ENCODE data around the gene SCARB1.

Gene SCARB1

GRCh38 chr12:124822218-124822617 lies 41.4 kb downstream of the SCARB1 start:
- peaks cover 3% of the 10 kb centered on the region for H3K4me1 ChIP-seq (ENCODE audit: control insufficient read depth, low read depth, low read length)
- no peak overlapping the region for H3K4me2 ChIP-seq (ENCODE audit: low read length)
- no peak overlapping the region for H2AK5ac ChIP-seq (ENCODE audit: low read length)
- H3K79me1 ChIP-seq (ENCODE audit: low read length) = peaks cover 28% of the 10 kb centered on the region
- H4K5ac ChIP-seq (ENCODE audit: low read length) = no peak overlapping the region
- no peak for DNase-seq
- WGBS (ENCODE audit: extremely low coverage, insufficient coverage, low lambda C conversion rate) = no CpG with 5 or more reads among the region's 6 CpGs
- H3K36me3 ChIP-seq (ENCODE audit: control insufficient read depth, insufficient read depth, low read length) = no peaks in the 10 kb centered on the region
- no peak overlapping the region for H3K9ac ChIP-seq (ENCODE audit: low read length)
- no peak overlapping the region for H2BK120ac ChIP-seq (ENCODE audit: low read depth, low read length)
- no peak overlapping the region for H3K27ac ChIP-seq (ENCODE audit: low read depth, low read length)
- no peak overlapping the region for H3K23ac ChIP-seq (ENCODE audit: low read length)
- no peaks in the 10 kb centered on the region for H3K27me3 ChIP-seq (ENCODE audit: insufficient read depth, low read length, poor library complexity)
- peaks cover 7% of the 10 kb centered on the region for H3K79me2 ChIP-seq (ENCODE audit: control insufficient read depth, insufficient read depth, low read length)
- no peak overlapping the region for H2BK15ac ChIP-seq (replicated peaks; ENCODE audit: low read depth)
- H3K56ac ChIP-seq (ENCODE audit: low read length) = no peak overlapping the region
- no peak overlapping the region for H2BK5ac ChIP-seq (ENCODE audit: low read length)
- H3K4me3 ChIP-seq (ENCODE audit: low read length) = no peak overlapping the region
- no peak overlapping the region for H3K4ac ChIP-seq (ENCODE audit: low read depth, low read length)
- H4K8ac ChIP-seq (ENCODE audit: low read depth, low read length) = no peak overlapping the region
- H3K18ac ChIP-seq (ENCODE audit: low read length) = no peak overlapping the region

DNA sequence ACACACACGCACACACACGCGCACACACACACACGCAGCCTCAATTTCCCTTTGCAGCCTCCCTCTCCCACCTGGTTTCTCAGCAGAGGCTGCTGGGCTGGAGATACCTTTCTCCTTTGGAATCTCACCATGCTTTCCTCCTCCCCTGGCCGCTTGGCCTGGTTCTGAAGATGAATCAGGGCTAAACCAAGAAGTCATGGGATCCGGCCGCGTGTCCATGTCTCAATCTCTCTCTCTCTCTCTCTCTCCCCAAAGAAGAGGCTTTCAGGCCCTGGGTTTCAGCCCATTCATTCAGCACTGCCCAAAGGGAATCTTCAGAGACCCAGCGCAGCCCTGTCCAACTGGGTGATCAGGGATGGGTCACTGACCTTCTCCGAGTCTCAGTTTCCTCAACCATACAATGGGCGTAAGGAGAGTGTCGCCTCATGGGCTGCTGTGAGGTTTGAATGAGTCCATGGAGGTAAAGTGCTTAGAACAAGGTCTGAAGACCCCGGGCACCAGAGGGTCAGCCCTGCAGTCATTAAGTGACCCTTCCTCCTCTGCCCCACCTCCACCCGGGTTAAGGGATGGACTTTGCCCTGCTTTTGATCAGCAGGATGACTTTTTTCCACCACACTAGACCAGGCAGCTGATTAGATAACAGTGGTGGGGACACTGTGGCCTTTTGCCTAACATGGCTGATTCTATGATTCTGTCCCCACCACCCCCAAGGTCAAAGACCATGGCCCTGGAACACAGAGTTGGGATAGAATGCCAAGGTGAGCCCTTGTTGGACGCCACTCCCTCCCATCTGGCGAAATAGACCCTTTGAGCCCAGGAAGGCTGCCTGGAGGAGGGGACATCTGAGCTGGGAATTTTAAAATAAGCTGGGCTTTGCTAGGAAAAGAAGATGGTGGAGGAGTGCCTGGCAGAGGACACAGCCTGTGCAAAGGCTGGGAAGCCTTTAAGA lies 42.1 kb downstream of the SCARB1 start:
- Histone ChIP-seq H3K4me3 (ENCODE audit: low read length) (no peak overlapping the region), H3K4me2 (ENCODE audit: low read length) (no peak overlapping the region), H3K27ac (ENCODE audit: low read depth, low read length) (no peak overlapping the region), H3K79me2 (ENCODE audit: control insufficient read depth, insufficient read depth, low read length) (peaks cover 7% of the 10 kb centered on the region), H2BK120ac (ENCODE audit: low read depth, low read length) (no peak overlapping the region), H2BK5ac (ENCODE audit: low read length) (no peak overlapping the region), H3K36me3 (ENCODE audit: control insufficient read depth, insufficient read depth, low read length) (no peaks in the 10 kb centered on the region), H3K9ac (ENCODE audit: low read length) (no peak overlapping the region), H3K18ac (ENCODE audit: low read length) (no peak overlapping the region), H4K5ac (ENCODE audit: low read length) (no peak overlapping the region), H4K8ac (ENCODE audit: low read depth, low read length) (no peak overlapping the region), H3K56ac (ENCODE audit: low read length) (no peak overlapping the region), H3K4ac (ENCODE audit: low read depth, low read length) (no peak overlapping the region), H3K23ac (ENCODE audit: low read length) (no peak overlapping the region), H2BK15ac (replicated peaks; ENCODE audit: low read depth) (no peak overlapping the region), H3K27me3 (ENCODE audit: insufficient read depth, low read length, poor library complexity) (no peaks in the 10 kb centered on the region), H3K4me1 (ENCODE audit: control insufficient read depth, low read depth, low read length) (peaks cover 3% of the 10 kb centered on the region), H2AK5ac (ENCODE audit: low read length) (no peak overlapping the region), H3K79me1 (ENCODE audit: low read length) (peaks cover 28% of the 10 kb centered on the region)
- no peak for DNase-seq
- WGBS (ENCODE audit: extremely low coverage, insufficient coverage, low lambda C conversion rate) = no CpG with 5 or more reads among the region's 16 CpGs

DNA sequence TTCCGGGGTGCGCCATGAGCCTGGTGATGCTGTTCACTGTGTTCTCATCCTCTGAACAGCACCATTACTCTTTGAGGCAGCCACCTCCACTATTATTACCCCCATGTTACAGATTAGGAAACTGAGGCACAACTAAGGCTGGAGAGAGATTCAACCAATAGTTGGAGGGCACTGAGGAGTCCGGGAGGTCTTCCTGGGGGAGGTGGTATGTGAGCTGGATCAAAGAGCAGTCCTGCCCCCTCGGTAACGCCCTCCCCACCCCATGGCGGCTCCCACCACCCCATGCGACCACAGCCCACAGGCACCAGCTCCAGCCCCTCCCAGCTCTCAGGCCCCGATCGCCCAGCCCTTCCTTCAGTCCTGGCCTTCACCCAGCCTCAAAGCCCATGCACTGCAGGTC lies 43.5 kb downstream of the SCARB1 start:
- Histone ChIP-seq H3K36me3 (ENCODE audit: control insufficient read depth, insufficient read depth, low read length) (no peaks in the 10 kb centered on the region), H3K79me2 (ENCODE audit: control insufficient read depth, insufficient read depth, low read length) (peaks cover 7% of the 10 kb centered on the region), H3K4me2 (ENCODE audit: low read length) (no peak overlapping the region), H4K5ac (ENCODE audit: low read length) (no peak overlapping the region), H4K8ac (ENCODE audit: low read depth, low read length) (no peak overlapping the region), H3K23ac (ENCODE audit: low read length) (no peak overlapping the region), H3K27me3 (ENCODE audit: insufficient read depth, low read length, poor library complexity) (no peaks in the 10 kb centered on the region), H3K9ac (ENCODE audit: low read length) (no peak overlapping the region), H3K4ac (ENCODE audit: low read depth, low read length) (no peak overlapping the region), H3K27ac (ENCODE audit: low read depth, low read length) (no peak overlapping the region), H2BK15ac (replicated peaks; ENCODE audit: low read depth) (no peak overlapping the region), H2BK120ac (ENCODE audit: low read depth, low read length) (no peak overlapping the region), H3K4me3 (ENCODE audit: low read length) (no peak overlapping the region), H2AK5ac (ENCODE audit: low read length) (no peak overlapping the region), H3K18ac (ENCODE audit: low read length) (no peak overlapping the region), H3K56ac (ENCODE audit: low read length) (no peak overlapping the region), H2BK5ac (ENCODE audit: low read length) (no peak overlapping the region), H3K4me1 (ENCODE audit: control insufficient read depth, low read depth, low read length) (peaks cover 3% of the 10 kb centered on the region), H3K79me1 (ENCODE audit: low read length) (peaks cover 28% of the 10 kb centered on the region)
- no peak for DNase-seq
- no CpG with 5 or more reads among the region's 9 CpGs for WGBS (ENCODE audit: extremely low coverage, insufficient coverage, low lambda C conversion rate)

DNA sequence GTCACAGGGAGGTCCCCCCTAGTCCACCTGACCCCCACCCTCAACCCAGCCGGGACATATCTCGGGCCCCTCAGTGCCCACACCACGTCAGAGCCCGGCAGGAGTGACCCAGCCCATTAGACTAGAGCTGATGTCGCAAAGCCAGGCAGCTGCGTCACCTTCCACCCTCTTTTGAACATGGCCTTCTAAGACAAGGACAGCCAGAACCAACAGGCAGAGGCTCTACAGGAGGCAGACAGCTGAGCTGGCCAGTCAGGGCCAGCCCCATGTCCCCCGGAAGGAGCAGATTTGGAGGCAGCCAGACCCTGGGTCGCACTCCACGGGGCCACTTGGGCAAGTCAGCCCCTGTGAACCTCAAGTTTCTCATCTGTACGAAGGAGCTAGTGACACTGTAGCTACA lies 44.1 kb downstream of the SCARB1 start:
- Histone ChIP-seq H2BK15ac (replicated peaks; ENCODE audit: low read depth) (no peak overlapping the region), H2BK120ac (ENCODE audit: low read depth, low read length) (no peak overlapping the region), H3K79me2 (ENCODE audit: control insufficient read depth, insufficient read depth, low read length) (peaks cover 7% of the 10 kb centered on the region), H3K56ac (ENCODE audit: low read length) (no peak overlapping the region), H3K27me3 (ENCODE audit: insufficient read depth, low read length, poor library complexity) (no peaks in the 10 kb centered on the region), H3K4me1 (ENCODE audit: control insufficient read depth, low read depth, low read length) (peaks cover 3% of the 10 kb centered on the region), H4K8ac (ENCODE audit: low read depth, low read length) (no peak overlapping the region), H3K9ac (ENCODE audit: low read length) (no peak overlapping the region), H3K27ac (ENCODE audit: low read depth, low read length) (no peak overlapping the region), H2BK5ac (ENCODE audit: low read length) (no peak overlapping the region), H3K4me3 (ENCODE audit: low read length) (no peak overlapping the region), H3K4me2 (ENCODE audit: low read length) (no peak overlapping the region), H4K5ac (ENCODE audit: low read length) (no peak overlapping the region), H3K79me1 (ENCODE audit: low read length) (peaks cover 27% of the 10 kb centered on the region), H3K36me3 (ENCODE audit: control insufficient read depth, insufficient read depth, low read length) (no peaks in the 10 kb centered on the region), H3K18ac (ENCODE audit: low read length) (no peak overlapping the region), H3K23ac (ENCODE audit: low read length) (no peak overlapping the region), H2AK5ac (ENCODE audit: low read length) (no peak overlapping the region), H3K4ac (ENCODE audit: low read depth, low read length) (no peak overlapping the region)
- no peak for DNase-seq
- no CpG with 5 or more reads among the region's 10 CpGs for whole genome bisulfite sequencing (ENCODE audit: extremely low coverage, insufficient coverage, low lambda C conversion rate)

- H3K56ac ChIP-seq (ENCODE audit: low read length) = no peak overlapping the region
- H3K79me1 ChIP-seq (ENCODE audit: low read length) = peaks cover 25% of the 10 kb centered on the region
- peaks cover 5% of the 10 kb centered on the region for H3K79me2 ChIP-seq (ENCODE audit: control insufficient read depth, insufficient read depth, low read length)
- H3K23ac ChIP-seq (ENCODE audit: low read length) = no peak overlapping the region
- H3K4me1 ChIP-seq (ENCODE audit: control insufficient read depth, low read depth, low read length) = peaks cover 3% of the 10 kb centered on the region
- no peaks in the 10 kb centered on the region for H3K36me3 ChIP-seq (ENCODE audit: control insufficient read depth, insufficient read depth, low read length)
- no peak overlapping the region for H2AK5ac ChIP-seq (ENCODE audit: low read length)
- no peak overlapping the region for H2BK120ac ChIP-seq (ENCODE audit: low read depth, low read length)
- no peak overlapping the region for H2BK5ac ChIP-seq (ENCODE audit: low read length)
- no peak overlapping the region for H2BK15ac ChIP-seq (replicated peaks; ENCODE audit: low read depth)
- H3K27me3 ChIP-seq (ENCODE audit: insufficient read depth, low read length, poor library complexity) = no peaks in the 10 kb centered on the region
- no peak for DNase-seq
- no peak overlapping the region for H4K8ac ChIP-seq (ENCODE audit: low read depth, low read length)
- H4K5ac ChIP-seq (ENCODE audit: low read length) = no peak overlapping the region
- H3K18ac ChIP-seq (ENCODE audit: low read length) = no peak overlapping the region
- WGBS (ENCODE audit: extremely low coverage, insufficient coverage, low lambda C conversion rate) = no CpG with 5 or more reads among the region's 5 CpGs
- H3K9ac ChIP-seq (ENCODE audit: low read length) = no peak overlapping the region
- no peak overlapping the region for H3K4me3 ChIP-seq (ENCODE audit: low read length)
- no peak overlapping the region for H3K4ac ChIP-seq (ENCODE audit: low read depth, low read length)
- H3K27ac ChIP-seq (ENCODE audit: low read depth, low read length) = no peak overlapping the region
- H3K4me2 ChIP-seq (ENCODE audit: low read length) = no peak overlapping the region
Observed at GRCh38 chr12:124819080-124819479, 44.6 kb downstream of the SCARB1 start.

All from mesendoderm (in vitro differentiated cells).